Skeletal muscle tissue (tissue), 4 donors: ENCODE measurements around the gene CLCF1. TPM values are rescaled to one million over a fixed set of nuclear protein-coding genes. Genes with fewer than 3 reads are reported as not detected.

Experiments
- H3K27ac ChIP-seq: one replicate; pipeline ENCODE4 v1.7.0; 2013; ENCODE audit warnings: mild to moderate bottlenecking, low read depth, low read length, inconsistent platforms
- H3K27me3 ChIP-seq, 3 donors: one replicate each; pipeline ENCODE4 v1.7.0; 2013; ENCODE audit warnings: low read length in 3 of 3; ENCODE audit not compliant: control insufficient read depth in 3 of 3, insufficient read depth in 3 of 3
- H3K36me3 ChIP-seq, 3 donors: one replicate each; pipeline ENCODE4 v1.7.0; 2013; ENCODE audit warnings: low read length in 3 of 3; ENCODE audit not compliant: control insufficient read depth in 3 of 3, insufficient read depth in 3 of 3
- H3K4me1 ChIP-seq, 3 donors: one replicate each; pipeline ENCODE4 v1.7.0; 2013; ENCODE audit warnings: low read length in 3 of 3, mild to moderate bottlenecking in 3 of 3; ENCODE audit not compliant: control insufficient read depth in 3 of 3, insufficient read depth in 3 of 3
- H3K4me3 ChIP-seq, 3 donors: one replicate each; pipeline ENCODE4 v1.7.0; 2013; ENCODE audit warnings: low read length in 3 of 3
- H3K9ac ChIP-seq, 3 donors: one replicate each; pipeline ENCODE4 v1.7.0; 2013; ENCODE audit warnings: low read length in 3 of 3, mild to moderate bottlenecking in 3 of 3, moderate library complexity in 2 of 3, low read depth in 1 of 3
- H3K9me3 ChIP-seq, 3 donors: one replicate each; pipeline ENCODE4 v1.7.0; 2013; ENCODE audit warnings: low read length in 3 of 3; ENCODE audit not compliant: control insufficient read depth in 3 of 3
- total RNA-seq: library from RNA; depleted of rRNA; stranded (reverse); fragments of >200 nt; gene quantifications from one replicate; pipeline ENCODE4 v1.2.3, GENCODE V29; 2014
- donor health status: Osteomylitis.

The CLCF1 gene
- 1.0 TPM for total RNA-seq

- Histone ChIP-seq H3K9me3 (no peaks in the 10 kb centered on the region), H3K36me3 (no peaks in the 10 kb centered on the region), H3K27ac (peak within 1 kb of the TSS; percentile 71), H3K4me1 (peaks cover 16 to 31% (median 25%) of the 10 kb centered on the region in 3 donors), H3K27me3 (peaks cover 21 to 58% (median 54%) of the 10 kb centered on the region in 3 donors), H3K9ac (peak within 1 kb of the TSS; percentile 51 to 68 (median 65)), H3K4me3 (peak within 1 kb of the TSS; percentile 48 to 63 (median 50))
Measured at GRCh38 chr11:67372993-67373647, at the start of gene CLCF1. Gene CLCF1 (minus strand): TSS chr11:67373598. CDS start chr11:67373539, 59 bp downstream.

- peaks cover 0 to 14% (median 14%) of the 10 kb centered on the region in 3 donors for H3K36me3 ChIP-seq
- no peak overlapping the region for H3K4me3 ChIP-seq
- peaks cover 31 to 33% (median 32%) of the 10 kb centered on the region in 3 donors for H3K4me1 ChIP-seq
- no peaks in the 10 kb centered on the region for H3K9me3 ChIP-seq
- H3K27ac ChIP-seq, result no peak overlapping the region
- H3K9ac ChIP-seq, result peak overlapping the region in 1 of 3 donors; percentile 14
- no peaks in the 10 kb centered on the region for H3K27me3 ChIP-seq
Measured at GRCh38 chr11:67422891-67423290, 49.5 kb upstream of the CLCF1 start.

- H3K4me3 ChIP-seq, result peak overlapping the region in 2 of 3 donors; percentile 29 to 54
- no peak overlapping the region for H3K27ac ChIP-seq
- H3K9ac ChIP-seq, result no peak overlapping the region
- no peaks in the 10 kb centered on the region for H3K9me3 ChIP-seq
- H3K27me3 ChIP-seq, result no peaks in the 10 kb centered on the region
- H3K36me3 ChIP-seq, result peaks cover 0 to 14% (median 14%) of the 10 kb centered on the region in 3 donors
- peaks cover 41 to 46% (median 42%) of the 10 kb centered on the region in 3 donors for H3K4me1 ChIP-seq
Measured at GRCh38 chr11:67421430-67422031, 48.1 kb upstream of the CLCF1 start.

- Histone ChIP-seq H3K36me3 (peaks cover 0 to 14% (median 14%) of the 10 kb centered on the region in 3 donors), H3K9ac (peak overlapping the region; percentile 73 to 94 (median 75)), H3K4me3 (peak overlapping the region; percentile 59 to 81 (median 76)), H3K9me3 (no peaks in the 10 kb centered on the region), H3K27ac (peak overlapping the region; percentile 91), H3K27me3 (no peaks in the 10 kb centered on the region), H3K4me1 (peaks cover 48 to 53% (median 49%) of the 10 kb centered on the region in 3 donors)
Measured at GRCh38 chr11:67420646-67421429, 47.4 kb upstream of the CLCF1 start.

GRCh38 chr11:67420147-67420645 lies 46.8 kb upstream of the CLCF1 start:
- peaks cover 0 to 13% (median 12%) of the 10 kb centered on the region in 3 donors for H3K36me3 ChIP-seq
- peak overlapping the region; percentile 59 to 81 (median 76) for H3K4me3 ChIP-seq
- peak overlapping the region; percentile 91 for H3K27ac ChIP-seq
- peaks cover 0 to under 1% (median 0%) of the 10 kb centered on the region in 3 donors for H3K27me3 ChIP-seq
- H3K4me1 ChIP-seq, result peaks cover 48 to 55% (median 50%) of the 10 kb centered on the region in 3 donors
- no peaks in the 10 kb centered on the region for H3K9me3 ChIP-seq
- H3K9ac ChIP-seq, result peak overlapping the region; percentile 73 to 94 (median 75)

- Histone ChIP-seq H3K27ac (peak overlapping the region; percentile 91), H3K36me3 (peaks cover 0 to 10% (median 10%) of the 10 kb centered on the region in 3 donors), H3K4me3 (peak overlapping the region; percentile 59 to 81 (median 76)), H3K9me3 (no peaks in the 10 kb centered on the region), H3K4me1 (peaks cover 52 to 59% (median 54%) of the 10 kb centered on the region in 3 donors), H3K9ac (peak overlapping the region; percentile 73 to 94 (median 75)), H3K27me3 (peaks cover 0 to 5% (median 0%) of the 10 kb centered on the region in 3 donors)
Measured at GRCh38 chr11:67419325-67420049, 46.1 kb upstream of the CLCF1 start.

GRCh38 chr11:67418476-67419281 lies 45.3 kb upstream of the CLCF1 start:
- H3K27me3 ChIP-seq, result peaks cover 0 to 5% (median 0%) of the 10 kb centered on the region in 3 donors
- peak overlapping the region; percentile 75 to 94 (median 82) for H3K9ac ChIP-seq
- peaks cover 0 to 6% (median 4%) of the 10 kb centered on the region in 3 donors for H3K36me3 ChIP-seq
- peak overlapping the region; percentile 59 to 81 (median 76) for H3K4me3 ChIP-seq
- peaks cover 52 to 59% (median 54%) of the 10 kb centered on the region in 3 donors for H3K4me1 ChIP-seq
- no peaks in the 10 kb centered on the region for H3K9me3 ChIP-seq
- peak overlapping the region; percentile 91 for H3K27ac ChIP-seq

- peak overlapping the region; percentile 58 to 73 (median 71) for H3K4me3 ChIP-seq
- peak overlapping the region; percentile 67 to 94 (median 82) for H3K9ac ChIP-seq
- peak overlapping the region; percentile 91 for H3K27ac ChIP-seq
- H3K9me3 ChIP-seq, result no peaks in the 10 kb centered on the region
- peaks cover 0 to under 1% (median 0%) of the 10 kb centered on the region in 3 donors for H3K36me3 ChIP-seq
- peaks cover 52 to 54% (median 54%) of the 10 kb centered on the region in 3 donors for H3K4me1 ChIP-seq
- peaks cover 0 to 10% (median 4%) of the 10 kb centered on the region in 3 donors for H3K27me3 ChIP-seq
Measured at GRCh38 chr11:67417425-67417824, 44.0 kb upstream of the CLCF1 start.
